Fibroblast of lung (primary cell): ENCODE data around the gene RNF146.

Source experiments
- EZH2 ChIP-seq: IDR thresholded peaks from 2 replicates; pipeline ENCODE4 v1.5.1; 2012; ENCODE audit warnings: low read length, control low read depth, mild to moderate bottlenecking; ENCODE audit errors: missing control alignments
- TF ChIP-seq, protein P1 (sequence below), 2 donors: IDR thresholded peaks in 1 of 2; conservative IDR thresholded peaks in 1 of 2; 1 replicate in 1 of 2; 2 replicates in 1 of 2; pipeline ENCODE4 v1.5.1; 2011 to 2012; ENCODE audit warnings: low read length in 2 of 2, control low read depth in 1 of 2, inconsistent platforms in 1 of 2, low read depth in 1 of 2, mild to moderate bottlenecking in 1 of 2

DNA sequence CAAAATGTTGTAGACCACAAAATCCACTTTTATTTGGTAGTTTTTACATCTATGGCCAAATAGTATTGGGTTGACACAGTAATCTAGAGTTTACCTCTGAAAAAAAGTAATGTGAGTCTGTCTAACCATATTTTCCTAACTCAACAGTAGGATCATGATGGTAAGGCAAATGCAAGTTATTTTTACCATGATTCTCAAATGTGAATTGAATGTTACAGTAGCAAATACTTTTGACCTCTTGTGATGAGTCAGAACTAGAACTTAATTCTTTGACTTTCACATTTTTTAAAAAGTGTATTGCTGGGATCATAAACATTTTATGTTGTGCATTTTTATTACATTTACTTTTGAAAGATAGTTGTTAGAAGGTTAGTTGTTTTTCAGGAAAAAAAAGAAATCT is 22.0 kb downstream of the RNF146 start:
- TF ChIP-seq, protein P1, sequence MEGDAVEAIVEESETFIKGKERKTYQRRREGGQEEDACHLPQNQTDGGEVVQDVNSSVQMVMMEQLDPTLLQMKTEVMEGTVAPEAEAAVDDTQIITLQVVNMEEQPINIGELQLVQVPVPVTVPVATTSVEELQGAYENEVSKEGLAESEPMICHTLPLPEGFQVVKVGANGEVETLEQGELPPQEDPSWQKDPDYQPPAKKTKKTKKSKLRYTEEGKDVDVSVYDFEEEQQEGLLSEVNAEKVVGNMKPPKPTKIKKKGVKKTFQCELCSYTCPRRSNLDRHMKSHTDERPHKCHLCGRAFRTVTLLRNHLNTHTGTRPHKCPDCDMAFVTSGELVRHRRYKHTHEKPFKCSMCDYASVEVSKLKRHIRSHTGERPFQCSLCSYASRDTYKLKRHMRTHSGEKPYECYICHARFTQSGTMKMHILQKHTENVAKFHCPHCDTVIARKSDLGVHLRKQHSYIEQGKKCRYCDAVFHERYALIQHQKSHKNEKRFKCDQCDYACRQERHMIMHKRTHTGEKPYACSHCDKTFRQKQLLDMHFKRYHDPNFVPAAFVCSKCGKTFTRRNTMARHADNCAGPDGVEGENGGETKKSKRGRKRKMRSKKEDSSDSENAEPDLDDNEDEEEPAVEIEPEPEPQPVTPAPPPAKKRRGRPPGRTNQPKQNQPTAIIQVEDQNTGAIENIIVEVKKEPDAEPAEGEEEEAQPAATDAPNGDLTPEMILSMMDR (conservative IDR thresholded peaks at IDR 0.05 in 1 of 2, IDR thresholded peaks at IDR 0.05 in 1 of 2; ENCODE audit: low read depth in 1 of 2, low read length in 2 of 2): no peak
- no peak for TF ChIP-seq EZH2
